CD4-positive, alpha-beta T cell treated with Interleukin-10 for 1 hour (primary cell): ENCODE data around the gene NAA15.
"Not testable (repeated sequence)": the region's sequence is repeated elsewhere in the genome, so short reads cannot be mapped to it uniquely, and the experiment has no call there.

Experiments used
- DNase-seq: peaks from one replicate; pipeline ENCODE4 v3.0.0-alpha.2; 2020

NAA15 gene

GRCh38 chr4:139299536-139299935 is 1.8 kb upstream of the NAA15 start:
- DNase-seq = no peak

- DNase-seq = peak; percentile 34
These were observed 733 bp upstream of the NAA15 start for GRCh38 chr4:139300431-139301112.

- DNase-seq = peak; percentile 75
These were observed 711 bp downstream of the NAA15 start, which contains the start of gene NDUFC1 for GRCh38 chr4:139301821-139302611. TSS of gene NDUFC1 (minus strand) at chr4:139302477. CDS start at chr4:139295798, 6,679 bp downstream.

GRCh38 chr4:139304920-139305319 is 3.6 kb downstream of the NAA15 start:
- no peak for DNase-seq

GRCh38 chr4:139311909-139312308 is 10.6 kb downstream of the NAA15 start:
- no peak for DNase-seq

GRCh38 chr4:139312552-139313332 is 11.4 kb downstream of the NAA15 start:
- DNase-seq = no peak

GRCh38 chr4:139313414-139313813 is 12.1 kb downstream of the NAA15 start:
- not testable (repeated sequence) for DNase-seq

- DNase-seq = peak; percentile 46
These were observed 12.9 kb downstream of the NAA15 start for GRCh38 chr4:139314047-139314800.

- DNase-seq = no peak
These were observed 13.9 kb downstream of the NAA15 start for GRCh38 chr4:139315221-139315675.

- no peak for DNase-seq
These were observed 15.4 kb downstream of the NAA15 start for GRCh38 chr4:139316733-139317132.

- no peak for DNase-seq
These were observed 16.3 kb downstream of the NAA15 start for GRCh38 chr4:139317635-139318034.

GRCh38 chr4:139319571-139319970 is 18.3 kb downstream of the NAA15 start:
- DNase-seq = no peak

- not testable (repeated sequence) for DNase-seq
These were observed 20.8 kb downstream of the NAA15 start for GRCh38 chr4:139322070-139322469.

- DNase-seq = not testable (repeated sequence)
These were observed 21.2 kb downstream of the NAA15 start for GRCh38 chr4:139322541-139322940.

- no peak for DNase-seq
These were observed 23.3 kb downstream of the NAA15 start for GRCh38 chr4:139324620-139325019.

GRCh38 chr4:139329665-139330200 is 28.4 kb downstream of the NAA15 start:
- no peak for DNase-seq

GRCh38 chr4:139330283-139330682 is 29.0 kb downstream of the NAA15 start:
- DNase-seq = no peak

- no peak for DNase-seq
These were observed 29.9 kb downstream of the NAA15 start for GRCh38 chr4:139331185-139331584.

GRCh38 chr4:139333046-139333445 is 31.7 kb downstream of the NAA15 start:
- no peak for DNase-seq

- no peak for DNase-seq
These were observed 36.3 kb downstream of the NAA15 start for GRCh38 chr4:139337612-139338011.

GRCh38 chr4:139361301-139361700 is 60.0 kb downstream of the NAA15 start:
- DNase-seq = no peak

- DNase-seq = no peak
These were observed 66.3 kb downstream of the NAA15 start for GRCh38 chr4:139367421-139368090.
